ENCODE results near the gene OVOL2. TPM values are rescaled to one million over a fixed set of nuclear protein-coding genes. Genes with fewer than 3 reads are reported as not detected.

OVOL2 gene
- total RNA-seq, 1 donor from 2014 or later = 1.8 TPM

GRCh38 chr20:17976305-17976704 is 81.4 kb downstream of the OVOL2 start:
- DNase-seq = no peak

Small RNA genes lying within 50 kb of the gene (small RNA-seq; reads per million reads assigned to genes)
- not detected for gene RNU7-137P (ENCODE audit: low replicate concordance)

Other genes starting within 250 kb of the OVOL2 start
- 97.3 TPM for gene SNX5, start 89.1 kb downstream of the OVOL2 start, total RNA-seq
- gene MGME1, start 88.9 kb downstream of the OVOL2 start, total RNA-seq = 23.3 TPM
- gene KAT14, start 79.9 kb upstream of the OVOL2 start, total RNA-seq = 10.4 TPM
- 6.7 TPM for gene PET117, start 79.9 kb upstream of the OVOL2 start, total RNA-seq
- 20.4 TPM for gene ZNF133, start 230.6 kb upstream of the OVOL2 start, total RNA-seq

Data from skin of body (tissue), 3 donors.